ENCODE data around the gene TANC1. TPM values are rescaled to one million over a fixed set of nuclear protein-coding genes. Genes with fewer than 3 reads are reported as not detected.

The TANC1 gene
- total RNA-seq, 1 donor from 2014 or later = 0.37 TPM

DNA sequence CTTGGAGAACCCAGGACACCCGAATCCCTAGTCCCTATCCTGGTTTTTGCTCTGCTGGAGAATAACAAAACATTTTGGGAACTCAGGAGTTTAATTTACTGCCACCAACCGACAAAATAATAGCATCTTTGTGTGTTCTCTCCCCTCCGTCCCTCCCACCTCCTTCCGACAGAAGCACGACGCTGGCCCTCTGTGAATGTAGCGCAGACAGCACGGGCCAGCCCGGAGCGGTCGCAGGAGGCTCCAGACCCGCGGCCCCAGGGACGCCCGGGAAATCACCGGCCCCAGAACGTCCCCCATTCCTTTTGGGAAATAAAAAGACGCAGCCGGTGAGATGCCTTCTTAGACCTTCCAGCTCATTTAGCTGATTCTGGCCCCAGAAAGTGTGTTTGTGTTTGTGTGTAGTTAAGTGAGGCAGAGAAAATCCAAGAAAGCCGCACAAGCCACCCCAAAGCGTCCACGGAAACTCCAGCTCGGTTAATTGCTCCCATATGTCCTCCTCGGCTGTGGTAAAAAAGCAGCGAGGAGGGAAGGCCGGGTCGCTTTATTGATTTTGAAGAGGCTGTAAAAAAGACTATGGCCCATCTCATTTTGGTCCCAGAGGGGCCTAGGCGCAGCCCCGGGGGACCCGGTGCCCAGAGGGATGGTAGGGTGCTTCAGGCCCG is 577 bp upstream of the TANC1 start:
- peaks cover 76% of the 10 kb centered on the region for H3K27me3 Mint-ChIP-seq
- H3K4me1 Mint-ChIP-seq = peaks cover 14% of the 10 kb centered on the region
- H3K36me3 Mint-ChIP-seq (ENCODE audit: low read depth) = no peaks in the 10 kb centered on the region
- intact Hi-C loops (cut with micrococcal nuclease) = no loop called here
- no peak for DNase-seq
- H3K9me3 Mint-ChIP-seq = no peaks in the 10 kb centered on the region
- peak overlapping the region; percentile 61 for H3K4me3 Mint-ChIP-seq
- H3K27ac Mint-ChIP-seq = no peak overlapping the region

- DNase-seq = peak; percentile 58
- no peaks in the 10 kb centered on the region for H3K36me3 Mint-ChIP-seq (ENCODE audit: low read depth)
- peaks cover 74% of the 10 kb centered on the region for H3K27me3 Mint-ChIP-seq
- peak overlapping the region; percentile 85 for H3K4me3 Mint-ChIP-seq
- intact Hi-C loops (cut with micrococcal nuclease) = no loop called here
- peaks cover 14% of the 10 kb centered on the region for H3K4me1 Mint-ChIP-seq
- H3K9me3 Mint-ChIP-seq = no peaks in the 10 kb centered on the region
- H3K27ac Mint-ChIP-seq = no peak overlapping the region
Observed at GRCh38 chr2:158969162-158969714, 798 bp downstream of the TANC1 start.

- no peak for DNase-seq
- H3K36me3 Mint-ChIP-seq (ENCODE audit: low read depth) = no peaks in the 10 kb centered on the region
- H3K4me1 Mint-ChIP-seq = peaks cover 14% of the 10 kb centered on the region
- intact Hi-C loops (cut with micrococcal nuclease) = no loop called here
- H3K27me3 Mint-ChIP-seq = peaks cover 74% of the 10 kb centered on the region
- H3K9me3 Mint-ChIP-seq = no peaks in the 10 kb centered on the region
- no peak overlapping the region for H3K27ac Mint-ChIP-seq
- H3K4me3 Mint-ChIP-seq = peak overlapping the region; percentile 85
Observed at GRCh38 chr2:158969715-158970240, 1.3 kb downstream of the TANC1 start.

- Mint-ChIP-seq H3K27ac (no peak overlapping the region), H3K9me3 (no peaks in the 10 kb centered on the region), H3K4me3 (peak overlapping the region; percentile 85), H3K36me3 (ENCODE audit: low read depth) (no peaks in the 10 kb centered on the region), H3K4me1 (peaks cover 14% of the 10 kb centered on the region), H3K27me3 (peaks cover 71% of the 10 kb centered on the region)
- intact Hi-C loops (cut with micrococcal nuclease) = no loop called here
- DNase-seq = no peak
Observed at GRCh38 chr2:158970241-158970751, 1.9 kb downstream of the TANC1 start.

DNA sequence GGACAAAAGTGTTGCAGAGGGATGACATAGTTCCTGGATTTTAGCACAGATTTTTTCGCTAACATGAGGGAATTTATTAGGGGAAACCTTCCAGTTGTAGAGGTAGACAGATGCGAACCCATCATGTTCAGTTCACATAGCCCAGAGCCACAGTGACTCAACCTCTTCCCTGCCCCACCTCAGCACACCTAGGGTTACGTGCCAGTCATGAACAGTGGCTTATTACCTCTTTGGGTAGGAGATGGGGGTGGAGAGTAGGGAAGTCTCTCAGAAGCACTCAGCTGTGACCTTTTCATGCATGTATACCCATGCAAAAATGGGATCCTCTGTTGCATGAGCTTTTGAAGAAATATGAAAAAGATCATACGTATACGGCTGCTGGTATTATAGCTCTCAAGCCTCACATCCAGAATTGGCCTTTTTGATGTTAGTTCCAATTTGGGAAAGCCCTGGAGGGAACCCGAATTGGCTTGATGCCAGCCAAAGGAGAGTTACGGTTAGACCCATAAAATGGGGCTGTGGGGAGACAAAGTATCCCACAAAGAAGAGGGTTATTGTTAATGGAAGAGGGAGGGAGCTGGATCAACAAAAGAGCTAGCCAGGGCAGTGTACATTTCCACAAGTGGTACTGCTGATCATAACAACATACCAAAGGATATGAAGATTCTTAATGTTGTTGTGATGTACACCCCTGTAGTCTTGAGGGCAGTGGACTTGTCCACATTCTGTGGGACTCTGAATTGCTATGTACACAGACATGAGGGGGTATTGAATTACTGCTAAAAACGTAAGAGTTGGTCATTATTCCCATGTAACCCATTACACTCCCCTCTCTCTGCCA is 4.9 kb downstream of the TANC1 start:
- H3K36me3 Mint-ChIP-seq (ENCODE audit: low read depth) = no peaks in the 10 kb centered on the region
- no peak for DNase-seq
- H3K4me1 Mint-ChIP-seq = peaks cover 14% of the 10 kb centered on the region
- H3K9me3 Mint-ChIP-seq = no peaks in the 10 kb centered on the region
- H3K4me3 Mint-ChIP-seq = no peak overlapping the region
- intact Hi-C loops (cut with micrococcal nuclease) = no loop called here
- H3K27me3 Mint-ChIP-seq = peaks cover 47% of the 10 kb centered on the region
- H3K27ac Mint-ChIP-seq = no peak overlapping the region

DNA sequence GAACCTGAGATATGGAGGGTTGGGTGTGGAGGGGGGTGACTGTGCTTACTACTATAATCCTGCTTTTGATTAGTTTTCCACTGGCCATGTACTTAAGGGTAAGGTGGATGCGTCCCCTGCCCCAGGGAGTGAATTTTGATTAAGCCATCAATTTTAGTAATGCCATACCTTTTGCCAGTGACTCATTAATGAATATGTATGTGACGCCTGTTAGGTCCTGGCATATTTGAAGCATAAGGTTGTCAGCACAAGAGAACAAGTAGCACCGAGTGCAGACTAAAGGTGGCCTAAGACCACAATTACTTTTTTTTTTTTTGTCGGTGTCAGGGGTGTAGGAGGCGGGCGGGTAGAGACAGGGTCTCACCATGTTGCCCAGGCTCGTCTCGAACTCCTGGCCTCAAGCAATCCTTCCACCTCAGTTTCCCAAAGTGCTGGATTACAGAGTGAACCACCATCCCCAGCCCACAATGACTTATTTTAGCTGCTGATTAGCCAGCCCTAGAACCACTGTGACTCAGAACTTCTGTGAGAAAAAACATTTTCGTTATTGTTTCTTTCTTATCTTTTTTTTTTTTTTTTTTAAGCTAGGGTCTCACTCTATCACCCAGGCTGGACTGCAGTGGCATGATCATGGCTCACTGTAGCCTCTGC is 7.0 kb downstream of the TANC1 start:
- no peaks in the 10 kb centered on the region for H3K9me3 Mint-ChIP-seq
- intact Hi-C loops (cut with micrococcal nuclease) = no loop called here
- peaks cover 36% of the 10 kb centered on the region for H3K27me3 Mint-ChIP-seq
- H3K36me3 Mint-ChIP-seq (ENCODE audit: low read depth) = no peaks in the 10 kb centered on the region
- peaks cover 2% of the 10 kb centered on the region for H3K4me1 Mint-ChIP-seq
- no peak overlapping the region for H3K27ac Mint-ChIP-seq
- no peak overlapping the region for H3K4me3 Mint-ChIP-seq
- no peak for DNase-seq

GRCh38 chr2:158979772-158980171 is 11.3 kb downstream of the TANC1 start:
- Mint-ChIP-seq H3K27ac (no peak overlapping the region), H3K4me1 (no peaks in the 10 kb centered on the region), H3K4me3 (no peak overlapping the region), H3K9me3 (no peaks in the 10 kb centered on the region), H3K36me3 (ENCODE audit: low read depth) (no peaks in the 10 kb centered on the region), H3K27me3 (peaks cover 3% of the 10 kb centered on the region)
- intact Hi-C loops (cut with micrococcal nuclease) = no loop called here
- DNase-seq = no peak

GRCh38 chr2:158984604-158985135 is 16.2 kb downstream of the TANC1 start:
- H3K27me3 Mint-ChIP-seq = peaks cover 1% of the 10 kb centered on the region
- no peaks in the 10 kb centered on the region for H3K9me3 Mint-ChIP-seq
- no peak overlapping the region for H3K27ac Mint-ChIP-seq
- H3K4me1 Mint-ChIP-seq = no peaks in the 10 kb centered on the region
- no peaks in the 10 kb centered on the region for H3K36me3 Mint-ChIP-seq (ENCODE audit: low read depth)
- DNase-seq = no peak
- intact Hi-C loops (cut with micrococcal nuclease) = no loop called here
- H3K4me3 Mint-ChIP-seq = no peak overlapping the region

DNA sequence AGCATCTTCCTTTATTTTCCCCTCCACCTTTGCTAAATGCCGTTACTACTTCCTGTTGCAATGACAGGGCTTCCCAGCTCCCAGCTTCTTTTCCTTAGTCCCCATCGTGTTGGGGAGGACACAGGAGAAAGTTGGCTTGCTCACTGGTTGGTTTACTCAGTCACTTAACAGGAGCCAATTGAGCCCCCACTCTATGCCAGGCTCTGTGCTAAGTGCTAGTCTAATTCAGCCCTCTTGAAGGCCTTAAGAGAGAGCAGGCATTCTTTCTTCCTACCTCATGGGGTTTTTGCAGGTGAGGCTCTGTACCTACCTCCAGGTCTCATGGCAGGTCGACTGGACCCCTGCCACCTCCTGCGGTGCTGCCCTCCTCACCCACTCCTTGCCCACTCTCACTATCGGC is 20.1 kb downstream of the TANC1 start:
- Mint-ChIP-seq H3K36me3 (ENCODE audit: low read depth) (no peaks in the 10 kb centered on the region), H3K4me3 (no peak overlapping the region), H3K4me1 (no peaks in the 10 kb centered on the region), H3K9me3 (no peaks in the 10 kb centered on the region), H3K27ac (no peak overlapping the region), H3K27me3 (peaks cover 3% of the 10 kb centered on the region)
- intact Hi-C loops (cut with micrococcal nuclease) = no loop called here
- no peak for DNase-seq

- no peaks in the 10 kb centered on the region for H3K36me3 Mint-ChIP-seq (ENCODE audit: low read depth)
- peaks cover 3% of the 10 kb centered on the region for H3K27me3 Mint-ChIP-seq
- no peak overlapping the region for H3K27ac Mint-ChIP-seq
- no peak for DNase-seq
- H3K9me3 Mint-ChIP-seq = no peaks in the 10 kb centered on the region
- no peaks in the 10 kb centered on the region for H3K4me1 Mint-ChIP-seq
- H3K4me3 Mint-ChIP-seq = no peak overlapping the region
- intact Hi-C loops (cut with micrococcal nuclease) = no loop called here
Observed at GRCh38 chr2:158989165-158989564, 20.7 kb downstream of the TANC1 start.

DNA sequence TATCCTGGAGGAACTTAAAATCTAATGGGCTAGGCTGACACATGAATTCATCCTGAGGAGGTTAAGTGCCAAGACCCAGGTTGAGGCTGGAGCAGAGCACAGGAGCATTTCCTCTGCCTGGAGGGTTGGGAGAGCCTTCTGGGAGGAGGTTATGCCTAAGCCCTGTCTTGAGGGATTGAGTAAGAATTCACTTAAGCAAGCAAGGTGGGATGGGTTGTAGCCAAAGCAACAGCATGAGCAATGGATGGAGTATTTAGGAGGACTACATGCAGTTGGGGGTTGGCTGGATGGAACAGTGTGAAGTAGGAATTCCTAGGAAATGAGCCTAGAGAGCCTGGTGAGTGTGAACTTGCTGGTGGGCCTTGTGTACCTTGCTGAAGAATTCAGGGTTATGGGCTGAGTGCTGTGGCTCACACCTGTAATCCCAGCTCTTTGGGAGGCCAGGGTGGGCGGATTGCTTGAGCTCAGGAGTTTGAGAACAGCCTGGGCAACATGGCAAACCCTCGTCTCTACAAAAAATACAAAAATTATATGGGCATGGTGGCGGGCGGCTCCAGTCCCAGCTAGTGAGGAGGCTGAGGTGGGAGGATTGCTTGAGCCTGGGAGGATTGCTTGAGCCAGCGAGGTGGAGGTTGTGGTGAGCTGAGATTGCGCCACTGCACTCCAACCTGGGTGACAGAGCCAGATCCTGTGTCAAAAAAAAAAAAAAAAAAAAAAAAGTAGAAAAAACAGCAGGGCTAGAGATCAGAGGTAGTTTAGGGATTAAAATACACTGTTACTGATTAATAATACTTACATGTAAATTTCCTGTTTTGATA is 22.2 kb downstream of the TANC1 start:
- DNase-seq = no peak
- Mint-ChIP-seq H3K4me1 (no peaks in the 10 kb centered on the region), H3K9me3 (no peaks in the 10 kb centered on the region), H3K27ac (no peak overlapping the region), H3K27me3 (peaks cover 3% of the 10 kb centered on the region), H3K36me3 (ENCODE audit: low read depth) (no peaks in the 10 kb centered on the region), H3K4me3 (no peak overlapping the region)
- intact Hi-C loops (cut with micrococcal nuclease) = no loop called here

GRCh38 chr2:158993030-158993429 is 24.6 kb downstream of the TANC1 start:
- Mint-ChIP-seq H3K4me3 (no peak overlapping the region), H3K9me3 (no peaks in the 10 kb centered on the region), H3K27ac (no peak overlapping the region), H3K36me3 (ENCODE audit: low read depth) (no peaks in the 10 kb centered on the region), H3K27me3 (peaks cover 3% of the 10 kb centered on the region), H3K4me1 (no peaks in the 10 kb centered on the region)
- DNase-seq = no peak
- intact Hi-C loops (cut with micrococcal nuclease) = no loop called here

All from activated CD4-positive, alpha-beta T cell treated with anti-CD3 and anti-CD28 coated beads, Interleukin-2, amount 10 ng/mL, durations not matched to agents 24 days and 14 days (primary cell).